ENCODE results near the gene ITGAD.
A peak's percentile ranks its signal among the peaks of the same experiment; 100 is the strongest.

The ITGAD gene

DNA sequence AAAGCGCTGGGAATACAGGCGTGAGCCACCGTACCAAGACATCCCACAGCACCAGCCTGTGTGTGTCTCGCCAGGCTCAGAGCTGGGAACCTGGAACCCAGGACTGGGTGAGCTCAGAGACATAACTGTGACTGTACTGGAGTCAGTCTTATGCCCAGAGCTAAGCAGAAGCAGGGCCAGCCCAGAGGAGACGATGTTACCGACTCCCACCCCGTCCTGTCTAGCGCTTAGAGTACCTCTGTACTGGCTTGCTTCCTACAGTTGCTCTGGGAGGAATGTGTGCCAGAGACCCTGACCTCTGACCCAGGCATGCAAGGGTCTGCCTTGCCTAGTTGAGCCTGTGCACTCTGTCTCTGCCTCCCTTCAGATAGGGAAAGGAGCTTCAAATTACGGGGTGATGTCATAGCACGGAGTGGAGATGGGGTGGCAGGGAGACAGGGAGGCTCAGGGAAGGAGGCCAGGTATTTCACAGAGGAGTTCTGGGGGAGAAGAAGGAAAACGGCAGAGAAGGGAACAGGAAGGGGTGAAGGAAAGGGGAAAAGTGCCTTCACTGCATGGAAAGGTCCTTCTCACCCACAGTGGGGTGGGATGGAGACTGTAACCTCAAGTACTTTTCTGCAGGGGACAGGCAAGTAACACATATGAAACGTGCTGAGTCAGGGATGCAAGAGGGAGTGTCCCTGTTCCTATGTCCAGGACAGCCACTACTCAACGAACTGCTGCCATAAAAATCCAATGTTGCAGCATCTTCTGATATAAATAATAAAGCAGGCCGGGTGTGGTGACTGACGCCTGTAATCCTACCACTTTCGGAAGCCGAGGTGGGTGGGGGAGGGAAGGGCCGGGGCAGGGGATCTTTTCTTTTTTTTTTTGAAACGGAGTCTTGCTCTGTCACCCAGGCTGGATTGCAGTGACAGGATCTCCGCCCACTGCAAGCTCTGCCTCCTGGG, 60.4 kb downstream of the ITGAD start:
- Histone ChIP-seq H3K9me2 (replicated peaks; ENCODE audit: insufficient read depth, low read length) (no peaks in the 10 kb centered on the region), H3K36me3 (replicated peaks; ENCODE audit: insufficient read depth, low read length) (no peaks in the 10 kb centered on the region), H3K9ac (ENCODE audit: low read length) (no peak overlapping the region), H4K20me1 (ENCODE audit: insufficient read depth, low read length) (no peaks in the 10 kb centered on the region), H3F3A (ENCODE audit: insufficient read depth, low read length) (peaks cover 4% of the 10 kb centered on the region; the same call in 1 of the 2 replicates), H3K4me3 (ENCODE audit: low read length) (no peak overlapping the region), H2AFZ (ENCODE audit: low read length) (no peak overlapping the region), H3K27me3 (replicated peaks; ENCODE audit: insufficient read depth, low read length) (no peaks in the 10 kb centered on the region), H3K9me3 (replicated peaks; ENCODE audit: insufficient read depth, low read length) (no peaks in the 10 kb centered on the region), H3K4me1 (ENCODE audit: low read length) (no peaks in the 10 kb centered on the region), H3K4me2 (ENCODE audit: low read depth, low read length) (no peak overlapping the region), H3K27ac (ENCODE audit: low read length) (no peak overlapping the region), H3K79me2 (ENCODE audit: low read length) (peaks cover 29% of the 10 kb centered on the region)
- DNase-seq, result no peak
- TF ChIP-seq, protein P1, sequence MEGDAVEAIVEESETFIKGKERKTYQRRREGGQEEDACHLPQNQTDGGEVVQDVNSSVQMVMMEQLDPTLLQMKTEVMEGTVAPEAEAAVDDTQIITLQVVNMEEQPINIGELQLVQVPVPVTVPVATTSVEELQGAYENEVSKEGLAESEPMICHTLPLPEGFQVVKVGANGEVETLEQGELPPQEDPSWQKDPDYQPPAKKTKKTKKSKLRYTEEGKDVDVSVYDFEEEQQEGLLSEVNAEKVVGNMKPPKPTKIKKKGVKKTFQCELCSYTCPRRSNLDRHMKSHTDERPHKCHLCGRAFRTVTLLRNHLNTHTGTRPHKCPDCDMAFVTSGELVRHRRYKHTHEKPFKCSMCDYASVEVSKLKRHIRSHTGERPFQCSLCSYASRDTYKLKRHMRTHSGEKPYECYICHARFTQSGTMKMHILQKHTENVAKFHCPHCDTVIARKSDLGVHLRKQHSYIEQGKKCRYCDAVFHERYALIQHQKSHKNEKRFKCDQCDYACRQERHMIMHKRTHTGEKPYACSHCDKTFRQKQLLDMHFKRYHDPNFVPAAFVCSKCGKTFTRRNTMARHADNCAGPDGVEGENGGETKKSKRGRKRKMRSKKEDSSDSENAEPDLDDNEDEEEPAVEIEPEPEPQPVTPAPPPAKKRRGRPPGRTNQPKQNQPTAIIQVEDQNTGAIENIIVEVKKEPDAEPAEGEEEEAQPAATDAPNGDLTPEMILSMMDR (IDR thresholded peaks at IDR 0.05; ENCODE audit: low read length), result no peak
- TF ChIP-seq EZH2phosphoT487 (IDR thresholded peaks at IDR 0.05; ENCODE audit: low read length) (no peak), EZH2 (optimal IDR thresholded peaks at IDR 0.05; ENCODE audit: low read depth, low read length) (no peak)

GRCh38 chr16:31455601-31456314, 62.6 kb downstream of the ITGAD start:
- H3K4me3 ChIP-seq (ENCODE audit: low read length), result no peak overlapping the region
- no peak for DNase-seq
- H2AFZ ChIP-seq (ENCODE audit: low read length), result no peak overlapping the region
- peaks cover 5% of the 10 kb centered on the region for H3K4me1 ChIP-seq (ENCODE audit: low read length)
- no peak overlapping the region for H3K9ac ChIP-seq (ENCODE audit: low read length)
- TF ChIP-seq, protein P1 (IDR thresholded peaks at IDR 0.05; ENCODE audit: low read length), result peak; percentile 18; the same call in 1 of the 2 replicates
- no peak for TF ChIP-seq EZH2 (optimal IDR thresholded peaks at IDR 0.05; ENCODE audit: low read depth, low read length)
- TF ChIP-seq EZH2phosphoT487 (IDR thresholded peaks at IDR 0.05; ENCODE audit: low read length), result no peak
- no peaks in the 10 kb centered on the region for H3K36me3 ChIP-seq (replicated peaks; ENCODE audit: insufficient read depth, low read length)
- H3K4me2 ChIP-seq (ENCODE audit: low read depth, low read length), result no peak overlapping the region
- no peaks in the 10 kb centered on the region for H3K9me2 ChIP-seq (replicated peaks; ENCODE audit: insufficient read depth, low read length)
- H3K79me2 ChIP-seq (ENCODE audit: low read length), result peaks cover 37% of the 10 kb centered on the region
- no peaks in the 10 kb centered on the region for H3K9me3 ChIP-seq (replicated peaks; ENCODE audit: insufficient read depth, low read length)
- H4K20me1 ChIP-seq (ENCODE audit: insufficient read depth, low read length), result no peaks in the 10 kb centered on the region
- H3F3A ChIP-seq (ENCODE audit: insufficient read depth, low read length), result peaks cover 19% of the 10 kb centered on the region
- no peak overlapping the region for H3K27ac ChIP-seq (ENCODE audit: low read length)
- H3K27me3 ChIP-seq (replicated peaks; ENCODE audit: insufficient read depth, low read length), result no peaks in the 10 kb centered on the region

- Histone ChIP-seq H3K9ac (ENCODE audit: low read length) (no peak overlapping the region), H3K79me2 (ENCODE audit: low read length) (peaks cover 43% of the 10 kb centered on the region), H3F3A (ENCODE audit: insufficient read depth, low read length) (peaks cover 19% of the 10 kb centered on the region), H3K36me3 (replicated peaks; ENCODE audit: insufficient read depth, low read length) (no peaks in the 10 kb centered on the region), H3K9me3 (replicated peaks; ENCODE audit: insufficient read depth, low read length) (no peaks in the 10 kb centered on the region), H3K27ac (ENCODE audit: low read length) (no peak overlapping the region), H3K9me2 (replicated peaks; ENCODE audit: insufficient read depth, low read length) (no peaks in the 10 kb centered on the region), H3K4me3 (ENCODE audit: low read length) (no peak overlapping the region), H3K27me3 (replicated peaks; ENCODE audit: insufficient read depth, low read length) (no peaks in the 10 kb centered on the region), H3K4me2 (ENCODE audit: low read depth, low read length) (peak overlapping the region; percentile 62; the same call in 1 of the 2 replicates), H3K4me1 (ENCODE audit: low read length) (peaks cover 5% of the 10 kb centered on the region), H4K20me1 (ENCODE audit: insufficient read depth, low read length) (no peaks in the 10 kb centered on the region), H2AFZ (ENCODE audit: low read length) (no peak overlapping the region)
- TF ChIP-seq EZH2 (optimal IDR thresholded peaks at IDR 0.05; ENCODE audit: low read depth, low read length) (no peak), EZH2phosphoT487 (IDR thresholded peaks at IDR 0.05; ENCODE audit: low read length) (no peak)
- TF ChIP-seq, protein P1 (IDR thresholded peaks at IDR 0.05; ENCODE audit: low read length), result no peak
- no peak for DNase-seq
These were observed 63.8 kb downstream of the ITGAD start for GRCh38 chr16:31456988-31457360.
